HCT116 (cell line): ENCODE measurements around the gene KRTAP4-6.
"Not testable (repeated sequence)": the region's sequence is repeated elsewhere in the genome, so short reads cannot be mapped to it uniquely, and the experiment has no call there.

Experiments used
- EZH2phosphoT487 ChIP-seq: fragments of 200-600 bp; IDR thresholded peaks from 2 replicates; pipeline ENCODE4 v1.6.1; 2018; ENCODE audit warnings: antibody characterized with exemption, borderline replicate concordance
- POLR2A ChIP-seq: IDR thresholded peaks from 2 replicates; pipeline ENCODE4 v1.7.0; 2011; ENCODE audit warnings: borderline replicate concordance; ENCODE audit not compliant: insufficient read depth, insufficient read length; ENCODE audit errors: extremely low read depth
- SP1 ChIP-seq: IDR thresholded peaks from 2 replicates; pipeline ENCODE4 v1.6.1; 2012; ENCODE audit warnings: low read depth
- TF ChIP-seq, protein P1 (sequence below), 3 experiments: fragments of 200-600 bp in 1 of 3; sonication (generic) in 1 of 3; IDR thresholded peaks in 2 of 3; conservative IDR thresholded peaks in 1 of 3; 2 replicates each; pipeline ENCODE4 v1.5.1; 2012 to 2017; ENCODE audit warnings: low read depth in 2 of 3, low read length in 2 of 3, antibody characterized with exemption in 1 of 3, borderline replicate concordance in 1 of 3, control low read depth in 1 of 3, mild to moderate bottlenecking in 1 of 3, mixed read lengths in 1 of 3, mixed run types in 1 of 3, moderate library complexity in 1 of 3; ENCODE audit not compliant: insufficient read depth in 1 of 3

DNA sequence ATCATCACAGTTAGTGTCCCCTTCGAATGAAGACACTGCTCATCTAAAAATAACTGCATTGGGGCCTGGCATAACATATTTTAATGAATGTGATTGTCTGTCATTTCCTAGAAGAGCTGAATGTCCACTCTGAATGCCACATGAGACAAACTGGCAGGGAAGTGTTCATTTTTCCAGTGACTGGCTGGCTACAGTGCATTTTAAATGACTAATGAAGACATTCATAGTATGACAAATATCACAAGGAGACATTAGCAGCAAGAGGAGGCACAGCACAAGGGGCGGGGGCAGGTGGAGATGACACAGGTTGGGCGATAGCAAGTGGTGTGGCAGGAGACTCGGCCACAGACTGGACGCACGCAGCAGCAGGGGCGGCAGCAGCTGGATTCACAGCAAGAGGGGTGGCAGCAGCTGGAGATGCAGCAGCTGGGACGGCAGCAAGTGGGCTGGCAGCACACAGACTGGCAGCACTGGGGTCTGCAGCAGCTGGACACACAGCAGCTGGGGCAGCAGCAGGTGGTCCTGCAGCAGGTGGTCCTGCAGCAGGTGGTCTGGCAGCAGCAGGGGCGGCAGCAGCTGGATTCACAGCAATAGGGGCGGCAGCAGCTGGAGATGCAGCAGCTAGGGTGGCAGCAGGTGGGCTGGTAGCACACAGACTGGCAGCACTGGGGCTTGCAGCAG lies 8.8 kb upstream of the KRTAP4-6 start:
- TF ChIP-seq, protein P1, sequence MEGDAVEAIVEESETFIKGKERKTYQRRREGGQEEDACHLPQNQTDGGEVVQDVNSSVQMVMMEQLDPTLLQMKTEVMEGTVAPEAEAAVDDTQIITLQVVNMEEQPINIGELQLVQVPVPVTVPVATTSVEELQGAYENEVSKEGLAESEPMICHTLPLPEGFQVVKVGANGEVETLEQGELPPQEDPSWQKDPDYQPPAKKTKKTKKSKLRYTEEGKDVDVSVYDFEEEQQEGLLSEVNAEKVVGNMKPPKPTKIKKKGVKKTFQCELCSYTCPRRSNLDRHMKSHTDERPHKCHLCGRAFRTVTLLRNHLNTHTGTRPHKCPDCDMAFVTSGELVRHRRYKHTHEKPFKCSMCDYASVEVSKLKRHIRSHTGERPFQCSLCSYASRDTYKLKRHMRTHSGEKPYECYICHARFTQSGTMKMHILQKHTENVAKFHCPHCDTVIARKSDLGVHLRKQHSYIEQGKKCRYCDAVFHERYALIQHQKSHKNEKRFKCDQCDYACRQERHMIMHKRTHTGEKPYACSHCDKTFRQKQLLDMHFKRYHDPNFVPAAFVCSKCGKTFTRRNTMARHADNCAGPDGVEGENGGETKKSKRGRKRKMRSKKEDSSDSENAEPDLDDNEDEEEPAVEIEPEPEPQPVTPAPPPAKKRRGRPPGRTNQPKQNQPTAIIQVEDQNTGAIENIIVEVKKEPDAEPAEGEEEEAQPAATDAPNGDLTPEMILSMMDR (IDR thresholded peaks at IDR 0.05 in 2 of 3, conservative IDR thresholded peaks at IDR 0.05 in 1 of 3; ENCODE audit: borderline replicate concordance in 1 of 3, insufficient read depth in 1 of 3, low read depth in 2 of 3, low read length in 2 of 3): not testable (repeated sequence)
- TF ChIP-seq EZH2phosphoT487, POLR2A, SP1: not testable (repeated sequence)
